Measurements from ENCODE around the gene PLD6. TPM values are rescaled to one million over a fixed set of nuclear protein-coding genes. Genes with fewer than 3 reads are reported as not detected.
"Not testable (repeated sequence)": the region's sequence is repeated elsewhere in the genome, so short reads cannot be mapped to it uniquely, and the experiment has no call there.

PLD6 gene
- total RNA-seq, 1 experiment from 2014 or later: 8.0 TPM

DNA sequence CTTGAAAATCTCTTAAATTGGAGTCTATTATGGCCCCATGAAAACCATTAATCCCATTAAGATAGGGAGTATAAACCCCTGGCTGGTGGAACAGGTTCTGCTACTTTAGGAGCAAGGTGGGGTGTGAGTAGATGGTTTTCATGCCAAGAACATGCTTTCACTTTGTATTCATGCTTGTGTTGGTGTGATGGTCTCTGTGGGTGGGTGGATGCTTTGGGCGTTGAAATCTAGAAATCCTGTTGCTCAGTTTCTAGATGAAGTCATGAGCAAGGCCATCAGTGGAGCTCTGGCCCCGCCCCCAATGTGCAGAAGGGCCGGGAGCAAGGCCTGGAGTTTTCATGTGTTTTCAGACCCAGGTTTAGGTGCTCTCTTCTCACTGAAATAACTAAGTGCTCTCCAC lies 20.1 kb downstream of the PLD6 start:
- CTCF ChIA-PET: no interaction called here
- Mint-ChIP-seq H3K4me1 (ENCODE audit: low read depth, unreplicated experiment) (peaks cover 10% of the 10 kb centered on the region), H3K27me3 (ENCODE audit: insufficient read depth, unreplicated experiment) (no peaks in the 10 kb centered on the region), H3K9me3 (ENCODE audit: unreplicated experiment) (no peaks in the 10 kb centered on the region), H3K27ac (ENCODE audit: unreplicated experiment) (peak overlapping the region; percentile 32), H3K36me3 (ENCODE audit: insufficient read depth, unreplicated experiment) (peaks cover 76% of the 10 kb centered on the region), H3K4me3 (ENCODE audit: unreplicated experiment) (no peak overlapping the region)
- no peaks in the 10 kb centered on the region for H3K9me3 ChIP-seq
- no peaks in the 10 kb centered on the region for H3K27me3 ChIP-seq (replicated peaks; ENCODE audit: control insufficient read depth, insufficient read depth, low read length)
- peaks cover 3% of the 10 kb centered on the region for H3K36me3 ChIP-seq (ENCODE audit: control insufficient read depth, insufficient read depth, low read length)
- intact Hi-C loops (cut with micrococcal nuclease; ENCODE audit: unreplicated experiment): loop anchor here (10.0 kb wide), 1 partner anchor 181 kb away; no protein-coding TSS in a partner anchor
- no TSS peak for BruUV-seq (replicated peaks)
- POLR2A ChIA-PET: no interaction called here
- no peaks in the 10 kb centered on the region for H3K4me1 ChIP-seq
- H3K4me3 ChIP-seq (ENCODE audit: low read depth, low read length): no peak overlapping the region
- DNase-seq: peak in 1 of 2 experiments; percentile 28
- TF ChIP-seq, protein P1, sequence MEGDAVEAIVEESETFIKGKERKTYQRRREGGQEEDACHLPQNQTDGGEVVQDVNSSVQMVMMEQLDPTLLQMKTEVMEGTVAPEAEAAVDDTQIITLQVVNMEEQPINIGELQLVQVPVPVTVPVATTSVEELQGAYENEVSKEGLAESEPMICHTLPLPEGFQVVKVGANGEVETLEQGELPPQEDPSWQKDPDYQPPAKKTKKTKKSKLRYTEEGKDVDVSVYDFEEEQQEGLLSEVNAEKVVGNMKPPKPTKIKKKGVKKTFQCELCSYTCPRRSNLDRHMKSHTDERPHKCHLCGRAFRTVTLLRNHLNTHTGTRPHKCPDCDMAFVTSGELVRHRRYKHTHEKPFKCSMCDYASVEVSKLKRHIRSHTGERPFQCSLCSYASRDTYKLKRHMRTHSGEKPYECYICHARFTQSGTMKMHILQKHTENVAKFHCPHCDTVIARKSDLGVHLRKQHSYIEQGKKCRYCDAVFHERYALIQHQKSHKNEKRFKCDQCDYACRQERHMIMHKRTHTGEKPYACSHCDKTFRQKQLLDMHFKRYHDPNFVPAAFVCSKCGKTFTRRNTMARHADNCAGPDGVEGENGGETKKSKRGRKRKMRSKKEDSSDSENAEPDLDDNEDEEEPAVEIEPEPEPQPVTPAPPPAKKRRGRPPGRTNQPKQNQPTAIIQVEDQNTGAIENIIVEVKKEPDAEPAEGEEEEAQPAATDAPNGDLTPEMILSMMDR (IDR thresholded peaks at IDR 0.05; ENCODE audit: insufficient read depth in 1 of 2, low read depth in 1 of 2, low read length in 1 of 2, severe bottlenecking in 1 of 2, unreplicated experiment in 1 of 2): no peak

DNA sequence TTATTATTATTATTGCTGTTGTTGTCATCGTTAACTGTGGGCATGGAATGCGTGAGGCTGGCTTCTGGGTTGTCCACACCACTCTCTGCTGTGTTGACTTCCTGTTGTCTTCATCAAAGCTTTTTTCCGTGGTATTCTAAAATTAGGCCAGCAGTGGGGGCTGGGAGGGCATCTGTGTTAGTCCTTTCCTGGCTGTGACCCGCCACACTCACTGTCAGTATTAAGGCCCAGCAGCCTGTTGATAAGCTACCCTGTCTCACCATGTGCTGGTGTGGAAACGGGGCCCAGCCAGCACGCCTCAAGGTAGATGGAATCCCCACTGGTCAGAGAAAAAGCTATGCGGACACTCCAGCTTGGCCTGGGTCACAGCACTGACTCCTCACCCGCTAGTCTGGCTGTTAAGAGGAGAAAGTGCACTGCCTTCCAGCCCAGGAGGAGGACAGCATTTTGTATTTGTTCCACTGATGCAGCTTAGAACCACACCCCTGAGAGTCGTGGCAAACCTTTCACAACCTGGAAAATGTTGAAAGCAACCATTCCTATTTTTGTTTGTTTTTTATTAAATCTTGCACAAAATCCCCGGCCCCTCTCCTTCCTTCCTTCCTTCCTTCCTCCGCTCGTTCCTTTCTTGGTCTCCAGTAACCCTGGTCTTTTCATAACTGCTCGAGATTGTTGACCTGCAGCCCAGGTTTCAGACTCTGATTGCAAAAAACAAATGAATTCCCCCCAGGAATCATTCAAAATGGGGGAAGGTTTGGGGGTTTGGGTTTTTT lies 21.0 kb downstream of the PLD6 start:
- H3K9me3 ChIP-seq; CTCF ChIA-PET; H3K27ac Mint-ChIP-seq (ENCODE audit: unreplicated experiment); H3K4me1 Mint-ChIP-seq (ENCODE audit: low read depth, unreplicated experiment); H3K27me3 Mint-ChIP-seq (ENCODE audit: insufficient read depth, unreplicated experiment); H3K4me3 Mint-ChIP-seq (ENCODE audit: unreplicated experiment); H3K4me1 ChIP-seq; DNase-seq; H3K4me3 ChIP-seq (ENCODE audit: low read depth, low read length); H3K9me3 Mint-ChIP-seq (ENCODE audit: unreplicated experiment); POLR2A ChIA-PET; H3K36me3 ChIP-seq (ENCODE audit: control insufficient read depth, insufficient read depth, low read length); H3K27me3 ChIP-seq (replicated peaks; ENCODE audit: control insufficient read depth, insufficient read depth, low read length): not testable (repeated sequence)
- intact Hi-C loops (cut with micrococcal nuclease; ENCODE audit: unreplicated experiment): loop anchor here (10.0 kb wide), 1 partner anchor 180 kb away; no protein-coding TSS in a partner anchor
- peaks cover 82% of the 10 kb centered on the region for H3K36me3 Mint-ChIP-seq (ENCODE audit: insufficient read depth, unreplicated experiment)
- BruUV-seq (replicated peaks): TSS peak; percentile 31

DNA sequence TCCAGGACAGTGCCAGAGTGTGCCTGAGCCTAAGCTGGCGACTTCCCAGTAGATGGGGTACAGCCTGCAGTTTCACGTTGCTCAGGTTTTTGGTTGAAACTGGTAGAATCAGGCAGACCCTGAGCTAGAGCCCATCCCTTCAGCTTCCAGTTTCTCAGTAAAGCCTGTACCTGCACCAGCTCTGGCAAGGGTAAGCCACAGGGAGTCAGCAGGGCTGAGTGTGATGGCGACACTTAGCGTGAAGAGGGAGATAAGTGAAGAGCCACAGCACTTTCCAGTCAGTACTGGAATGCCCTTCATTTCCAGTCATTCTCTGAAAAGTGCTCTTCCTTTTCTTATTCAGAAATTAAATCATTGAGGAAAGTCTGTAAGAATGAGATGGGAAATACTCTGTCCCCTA lies 22.4 kb downstream of the PLD6 start:
- H3K4me1 ChIP-seq: no peaks in the 10 kb centered on the region
- Mint-ChIP-seq H3K9me3 (ENCODE audit: unreplicated experiment) (no peaks in the 10 kb centered on the region), H3K27me3 (ENCODE audit: insufficient read depth, unreplicated experiment) (no peaks in the 10 kb centered on the region), H3K36me3 (ENCODE audit: insufficient read depth, unreplicated experiment) (peaks cover 80% of the 10 kb centered on the region), H3K4me3 (ENCODE audit: unreplicated experiment) (no peak overlapping the region), H3K4me1 (ENCODE audit: low read depth, unreplicated experiment) (peaks cover 10% of the 10 kb centered on the region), H3K27ac (ENCODE audit: unreplicated experiment) (no peak overlapping the region)
- TF ChIP-seq, protein P1 (IDR thresholded peaks at IDR 0.05; ENCODE audit: insufficient read depth in 1 of 2, low read depth in 1 of 2, low read length in 1 of 2, severe bottlenecking in 1 of 2, unreplicated experiment in 1 of 2): no peak
- no peaks in the 10 kb centered on the region for H3K27me3 ChIP-seq (replicated peaks; ENCODE audit: control insufficient read depth, insufficient read depth, low read length)
- no peak overlapping the region for H3K4me3 ChIP-seq (ENCODE audit: low read depth, low read length)
- CTCF ChIA-PET: no interaction called here
- DNase-seq: no peak
- BruUV-seq (replicated peaks): no TSS peak
- POLR2A ChIA-PET: interaction anchor here (0.6 kb wide), 1 partner anchor 10 kb away, joined by 3 read pairs; no protein-coding TSS in a partner anchor
- H3K9me3 ChIP-seq: no peaks in the 10 kb centered on the region
- peaks cover 4% of the 10 kb centered on the region for H3K36me3 ChIP-seq (ENCODE audit: control insufficient read depth, insufficient read depth, low read length)
- intact Hi-C loops (cut with micrococcal nuclease; ENCODE audit: unreplicated experiment): loop anchor here (10.0 kb wide), 1 partner anchor 179 kb away; no protein-coding TSS in a partner anchor

All from Caco-2 (cell line).